Muscle of arm (tissue), 12 donors: ENCODE measurements around the gene MAD1L1. TPM values are rescaled to one million over a fixed set of nuclear protein-coding genes. Genes with fewer than 3 reads are reported as not detected.
"Not testable (repeated sequence)": the region's sequence is repeated elsewhere in the genome, so short reads cannot be mapped to it uniquely, and the experiment has no call there.

ENCODE experiments used
- DNase-seq: peaks from one replicate; pipeline ENCODE4 v3.0.0-alpha.2; 2013
- polyA plus RNA-seq, 12 donors: library from polyadenylated mRNA; unstranded; fragments of 120-200 nt; gene quantifications; one replicate each; pipeline ENCODE4 v1.2.1, GENCODE V29; 2013; ENCODE audit not compliant: insufficient read length in 12 of 12

Gene MAD1L1
- polyA plus RNA-seq, 12 donors = 16.2 to 60.1 (median 22.4) TPM; not detected in 1

DNA sequence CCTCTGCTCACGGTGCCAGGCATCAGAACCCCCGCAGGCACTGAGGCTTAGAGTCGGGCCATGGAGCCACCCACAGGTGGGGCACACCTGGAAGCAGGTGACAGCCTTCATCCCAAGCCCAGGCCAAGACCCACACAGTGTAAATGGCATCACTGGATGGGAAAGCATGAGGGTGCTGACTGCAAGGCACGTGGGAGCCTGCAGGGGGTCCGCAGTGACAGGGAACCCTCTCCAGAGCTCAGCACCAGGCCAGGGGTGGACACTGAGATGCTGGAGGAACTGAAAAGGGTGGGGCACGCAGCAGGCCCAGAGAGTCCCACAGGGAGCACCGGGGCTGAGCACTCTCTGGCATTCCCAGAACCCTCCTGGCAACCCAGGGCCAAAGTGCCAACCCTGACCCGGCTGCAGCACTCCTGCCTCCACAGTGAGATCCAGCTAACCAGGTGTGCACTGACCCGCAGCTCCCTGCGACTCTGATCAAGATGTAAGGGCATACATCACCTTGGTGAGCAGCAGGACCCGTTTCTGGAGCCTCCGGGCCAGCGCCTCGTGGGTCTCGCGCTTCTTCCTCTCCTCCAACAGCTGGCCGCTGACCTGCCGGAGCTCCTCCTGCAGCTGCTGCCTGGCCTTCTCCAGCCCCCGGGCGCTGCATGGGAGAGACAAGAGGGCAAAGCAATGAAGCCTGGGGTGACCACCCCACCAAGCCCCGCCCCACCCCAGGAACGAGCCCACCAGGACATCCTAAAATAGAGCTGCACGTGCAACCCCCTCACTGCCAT, 163.9 kb downstream of the MAD1L1 start:
- no peak for DNase-seq

DNA sequence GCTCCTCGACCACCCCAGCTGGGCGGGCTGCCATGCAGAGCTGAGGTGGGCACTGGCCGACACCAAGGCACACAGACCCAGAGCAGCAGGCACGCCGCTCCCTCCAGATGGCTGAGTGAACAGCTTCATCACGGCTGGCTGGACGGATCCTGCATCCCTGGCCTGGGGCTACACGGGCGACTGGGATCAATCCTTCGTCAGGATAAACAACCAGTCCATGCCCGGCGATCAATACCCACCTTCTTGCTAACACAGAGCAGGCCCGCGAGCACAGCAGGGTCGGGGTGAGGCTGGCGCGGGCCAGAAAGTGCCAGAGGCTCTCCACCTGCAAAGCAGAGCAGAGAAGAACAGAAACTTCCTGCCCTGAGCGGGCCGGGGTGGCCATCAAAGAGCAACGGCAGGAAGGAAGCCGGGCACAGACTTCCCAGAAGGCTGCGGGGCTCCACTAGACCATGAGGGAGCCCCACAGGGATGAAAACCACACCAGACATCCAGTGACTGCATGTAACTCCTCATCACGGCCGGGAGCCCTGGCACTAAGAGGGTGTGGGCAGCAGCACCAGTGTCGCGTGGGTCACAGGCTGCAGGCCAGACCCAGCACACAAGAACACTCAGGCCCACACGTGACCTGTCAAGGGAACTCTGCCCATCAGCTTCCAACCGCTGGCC, 166.4 kb downstream of the MAD1L1 start:
- no peak for DNase-seq

DNA sequence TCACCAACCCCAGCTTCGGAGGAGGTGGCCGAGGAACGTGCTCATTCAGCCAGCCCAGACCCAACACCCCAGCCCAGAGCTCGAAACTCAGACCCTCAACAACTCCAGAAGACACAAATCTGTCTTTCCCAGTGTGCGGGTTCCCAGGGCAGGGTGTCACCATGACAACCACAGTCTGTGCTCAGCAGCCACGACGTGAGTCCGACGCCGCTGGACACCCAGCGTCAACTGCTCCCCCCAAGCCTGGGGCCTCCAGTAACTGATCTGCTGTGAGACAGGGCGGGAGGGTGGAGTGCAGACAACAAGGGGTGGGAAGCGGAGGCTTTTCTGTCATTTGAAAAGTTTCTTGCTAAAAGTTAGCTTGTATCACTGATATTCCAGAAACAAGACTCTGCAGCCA, 167.2 kb downstream of the MAD1L1 start:
- DNase-seq = no peak

DNA sequence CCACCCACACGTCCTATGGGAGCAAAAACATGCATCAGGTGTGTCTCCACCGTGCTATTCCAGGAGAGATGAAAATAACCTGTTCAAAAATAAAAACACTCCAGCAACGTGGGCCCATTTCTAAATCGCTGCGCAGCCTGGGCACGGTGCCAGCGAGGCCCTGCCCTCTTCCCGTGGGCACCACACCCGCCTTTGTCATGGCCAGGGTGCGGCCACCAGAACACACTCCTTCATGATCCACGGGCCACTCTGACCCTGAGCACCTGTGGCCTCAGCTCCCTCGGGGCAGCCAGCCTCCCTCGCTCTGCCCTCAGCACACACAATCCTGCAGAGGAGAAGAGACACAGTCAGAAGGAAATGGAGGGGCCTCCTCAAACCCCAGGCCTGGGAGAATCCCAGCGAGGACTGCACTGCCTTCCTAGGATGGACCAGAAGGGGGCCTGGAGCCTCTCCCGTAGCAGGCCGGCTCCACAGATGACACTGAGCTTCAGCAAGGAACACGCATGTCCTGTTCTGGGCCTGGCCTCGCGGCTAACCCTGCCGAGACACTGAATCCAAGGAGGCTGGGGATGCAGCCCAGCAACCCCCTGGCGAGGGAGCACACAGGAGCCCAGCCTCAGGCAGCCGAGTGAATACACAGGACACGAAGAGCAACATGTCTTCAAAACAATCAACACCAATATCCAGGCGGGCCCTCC, 169.0 kb downstream of the MAD1L1 start:
- DNase-seq = peak; percentile 56

DNA sequence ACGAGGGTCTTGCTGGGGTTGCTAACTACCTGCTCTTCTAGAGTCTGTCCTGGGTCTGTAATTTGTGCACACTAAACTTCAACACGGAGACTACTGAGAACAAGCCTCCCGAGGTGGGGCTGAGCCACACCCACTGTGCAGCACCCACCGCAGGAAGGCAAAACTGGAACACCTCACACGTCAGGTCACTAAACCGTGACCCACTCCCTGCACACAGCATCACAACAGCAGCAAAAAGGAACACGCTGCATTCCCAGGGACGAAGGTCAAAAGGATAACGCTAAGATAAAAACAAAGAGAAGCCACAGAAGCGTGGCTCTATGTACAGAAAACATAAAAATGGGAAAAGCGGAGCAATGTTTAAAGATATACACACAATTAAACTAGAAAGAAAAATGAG, 170.1 kb downstream of the MAD1L1 start:
- DNase-seq = no peak

DNA sequence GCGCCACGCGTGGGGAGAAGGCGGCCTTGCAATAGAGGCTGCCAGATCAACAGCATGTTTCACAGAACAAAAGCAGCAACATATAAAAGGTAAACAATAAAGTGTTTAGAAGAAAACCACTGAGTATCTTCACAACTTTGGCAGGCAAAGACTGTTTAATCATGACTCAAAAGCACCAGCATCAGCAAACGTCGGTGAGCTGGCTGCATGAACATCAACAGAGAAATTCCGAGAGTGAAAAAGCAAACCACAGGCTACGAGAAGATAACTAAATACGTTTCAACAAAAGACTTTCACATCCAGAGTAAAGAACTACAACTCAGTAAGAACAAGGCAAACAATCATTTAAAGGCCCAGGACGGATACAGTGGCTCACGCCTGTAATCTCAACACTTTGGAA, 172.0 kb downstream of the MAD1L1 start:
- DNase-seq = no peak

DNA sequence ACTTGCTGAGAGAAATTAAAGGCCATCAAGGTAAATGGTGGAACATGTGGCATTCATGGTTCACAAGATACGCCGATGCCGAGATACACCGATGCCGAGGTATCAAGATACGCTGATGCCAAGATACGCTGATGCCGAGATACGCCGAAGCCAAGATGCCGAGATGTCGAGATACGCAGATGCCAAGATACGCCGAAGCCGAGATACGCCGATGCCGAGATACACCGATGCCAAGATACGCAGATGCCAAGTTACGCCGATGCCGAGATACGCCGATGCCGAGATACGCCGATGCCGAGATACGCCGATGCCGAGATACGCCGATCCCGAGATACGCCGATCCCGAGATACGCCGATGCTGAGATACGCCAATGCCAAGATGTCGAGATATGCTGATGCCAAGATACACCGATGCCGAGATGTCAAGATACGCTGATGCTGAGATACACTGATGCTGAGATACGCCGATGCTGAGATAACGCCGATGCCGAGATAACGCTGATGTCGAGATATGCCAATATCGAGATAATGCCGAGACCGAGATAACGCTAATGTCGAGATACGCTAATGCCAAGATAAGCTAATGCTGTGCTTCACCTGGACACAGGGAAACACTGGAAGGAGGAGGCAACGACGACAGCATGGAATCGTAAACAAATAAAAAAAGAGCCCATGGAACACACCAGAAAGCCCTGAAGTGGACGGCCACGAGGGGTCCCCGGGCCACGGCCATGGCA, 172.6 kb downstream of the MAD1L1 start:
- DNase-seq = no peak

DNA sequence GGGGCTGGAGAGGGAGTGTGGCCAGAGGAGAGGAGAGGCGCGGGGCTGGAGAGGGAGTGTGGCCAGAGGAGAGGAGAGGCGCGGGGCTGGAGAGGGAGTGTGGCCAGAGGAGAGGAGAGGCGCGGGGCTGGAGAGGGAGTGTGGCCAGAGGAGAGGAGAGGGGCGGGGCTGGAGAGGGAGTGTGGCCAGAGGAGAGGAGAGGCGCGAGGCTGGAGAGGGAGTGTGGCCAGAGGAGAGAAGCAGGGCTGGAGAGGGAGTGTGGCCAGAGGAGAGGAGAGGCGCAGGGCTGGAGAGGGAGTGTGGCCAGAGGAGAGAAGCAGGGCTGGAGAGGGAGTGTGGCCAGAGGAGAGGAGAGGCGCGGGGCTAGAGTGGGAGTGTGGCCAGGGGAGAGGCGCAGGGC, 174.5 kb downstream of the MAD1L1 start:
- not testable (repeated sequence) for DNase-seq

DNA sequence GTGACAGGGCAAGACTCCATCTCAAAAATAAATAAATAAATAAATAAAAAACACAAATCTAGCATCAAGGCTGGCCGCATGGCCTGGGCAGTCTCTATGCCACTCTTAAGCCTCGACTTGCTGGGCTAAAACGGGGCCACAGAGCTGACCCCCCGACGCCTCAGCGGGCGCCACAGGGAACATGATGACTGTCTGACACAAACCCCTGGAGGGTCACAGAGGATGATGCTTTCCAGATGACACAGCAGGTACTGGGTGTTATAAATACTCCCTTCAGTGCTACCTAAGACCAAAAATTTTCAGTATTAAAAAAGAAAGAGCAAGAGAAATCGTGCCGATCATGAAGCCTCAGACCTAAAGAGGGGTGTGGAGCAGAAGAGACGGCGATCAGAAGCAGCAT, 176.8 kb downstream of the MAD1L1 start:
- DNase-seq = no peak

DNA sequence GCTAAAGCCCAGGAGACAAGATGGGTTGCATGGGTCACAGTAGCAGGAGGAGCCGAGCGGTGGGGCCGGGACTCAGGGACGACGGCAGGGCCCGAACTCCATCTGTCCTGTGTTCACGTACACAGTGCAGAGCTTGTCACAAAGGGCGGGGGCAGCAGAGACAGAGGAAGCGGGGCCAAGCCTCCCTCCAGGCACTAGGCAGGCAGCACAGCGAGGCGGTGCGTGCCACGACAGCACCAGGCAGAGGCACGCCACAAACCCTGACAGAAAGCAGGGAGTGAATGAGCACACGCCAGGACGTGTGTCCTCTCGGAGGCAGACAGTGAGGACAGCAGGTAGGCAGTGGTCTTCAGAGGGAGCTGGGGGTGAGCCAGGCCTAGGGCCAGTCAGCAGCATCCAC, 177.8 kb downstream of the MAD1L1 start:
- DNase-seq = no peak

DNA sequence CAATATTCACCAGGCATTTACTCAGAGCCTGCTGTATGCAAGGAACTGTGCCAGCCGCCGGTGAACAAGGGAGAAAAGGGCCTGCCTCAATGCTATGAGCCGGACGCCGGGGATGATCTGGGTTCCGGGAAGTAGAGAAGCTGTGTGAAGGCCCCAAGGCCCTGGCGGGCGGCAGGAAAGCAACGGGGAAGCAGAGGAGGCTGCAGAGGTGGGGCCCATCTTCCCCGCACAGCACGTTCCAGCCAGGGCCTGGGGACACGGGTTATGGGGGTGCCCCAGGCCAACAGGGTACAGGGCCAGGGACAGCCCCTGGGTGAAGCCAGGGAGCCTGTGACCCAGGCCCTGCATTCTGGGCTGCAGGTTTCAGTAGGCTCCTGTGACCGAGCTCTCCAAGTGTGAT, 179.3 kb downstream of the MAD1L1 start:
- no peak for DNase-seq

DNA sequence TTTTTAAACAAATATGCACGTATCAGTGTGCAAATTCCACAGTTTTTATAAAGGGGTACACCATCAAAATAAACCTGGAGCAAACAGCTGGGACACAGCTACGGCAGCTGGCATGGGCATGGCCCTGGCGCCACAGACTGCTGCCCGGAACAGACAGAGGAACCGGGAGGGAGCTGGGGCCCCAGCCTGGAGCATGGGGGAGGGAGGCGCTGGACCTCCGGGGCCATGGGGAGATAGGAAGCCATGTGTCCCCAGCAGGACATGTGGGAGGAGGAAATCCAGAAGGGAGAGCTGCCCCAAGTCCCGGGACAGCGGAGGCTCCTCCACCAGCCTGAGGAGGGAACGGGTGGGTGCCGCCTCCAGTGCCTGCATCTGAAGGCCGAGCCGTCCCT, 180.1 kb downstream of the MAD1L1 start:
- no peak for DNase-seq

DNA sequence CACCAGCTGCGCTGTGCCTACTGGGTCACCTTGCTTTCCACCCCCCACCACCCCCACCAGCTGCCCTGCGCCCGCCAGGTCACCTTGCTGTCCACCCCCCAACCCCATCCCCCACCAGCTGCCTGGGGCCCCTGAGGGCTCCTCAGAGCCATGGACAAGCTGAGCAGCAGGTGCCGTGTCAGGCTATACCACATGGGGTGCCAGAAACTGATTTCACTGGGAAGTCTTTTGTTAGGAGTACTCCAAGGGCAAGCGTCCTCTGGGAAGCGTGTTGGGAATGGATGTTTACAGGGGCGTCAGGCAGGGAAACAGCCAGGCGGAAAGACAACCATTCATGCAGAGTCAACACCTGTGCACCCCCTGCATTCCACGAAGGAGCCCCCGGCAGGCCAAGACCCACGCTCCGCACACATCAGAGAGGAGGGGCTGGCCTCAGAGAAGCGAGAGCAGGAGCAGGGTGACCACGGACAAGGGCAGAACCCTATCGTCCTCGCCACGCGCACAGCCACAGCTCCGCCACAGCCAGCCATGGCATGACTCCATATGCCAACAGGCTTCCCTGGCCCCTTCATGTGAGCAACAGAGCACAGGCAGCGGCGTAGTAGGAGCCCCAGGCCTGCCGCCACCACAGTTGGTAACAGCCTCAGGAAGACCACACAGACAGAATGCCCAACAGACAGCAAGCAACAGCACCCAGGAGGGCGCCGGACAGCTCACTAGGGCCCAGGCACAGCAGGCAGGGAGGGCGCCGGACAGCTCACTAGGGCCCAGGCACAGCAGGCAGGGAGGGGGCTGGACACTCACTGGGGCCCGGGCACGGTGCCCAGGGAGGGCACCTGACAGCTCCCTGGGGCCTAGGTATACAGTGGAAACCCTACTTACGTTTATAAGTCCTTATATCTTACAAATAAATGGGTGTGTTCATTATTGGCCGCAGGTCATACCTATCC, 180.8 kb downstream of the MAD1L1 start:
- DNase-seq = no peak

DNA sequence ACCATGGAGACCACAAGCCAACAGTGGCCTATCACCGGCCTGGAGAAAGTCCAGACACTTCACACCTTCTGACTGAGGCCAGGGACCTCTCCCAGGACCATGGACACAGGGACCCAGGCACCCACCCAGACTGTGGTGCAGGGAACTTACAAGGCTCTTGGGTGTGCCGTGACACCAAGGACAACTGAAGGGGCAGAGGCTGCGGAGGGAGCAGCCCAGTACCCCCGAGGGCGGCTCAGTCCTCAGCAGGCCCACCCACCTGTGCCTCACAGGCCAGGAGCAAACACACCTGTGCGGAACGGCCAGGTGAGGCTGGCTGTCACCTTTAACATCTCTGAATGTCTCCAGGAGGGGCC, 182.3 kb downstream of the MAD1L1 start:
- no peak for DNase-seq

DNA sequence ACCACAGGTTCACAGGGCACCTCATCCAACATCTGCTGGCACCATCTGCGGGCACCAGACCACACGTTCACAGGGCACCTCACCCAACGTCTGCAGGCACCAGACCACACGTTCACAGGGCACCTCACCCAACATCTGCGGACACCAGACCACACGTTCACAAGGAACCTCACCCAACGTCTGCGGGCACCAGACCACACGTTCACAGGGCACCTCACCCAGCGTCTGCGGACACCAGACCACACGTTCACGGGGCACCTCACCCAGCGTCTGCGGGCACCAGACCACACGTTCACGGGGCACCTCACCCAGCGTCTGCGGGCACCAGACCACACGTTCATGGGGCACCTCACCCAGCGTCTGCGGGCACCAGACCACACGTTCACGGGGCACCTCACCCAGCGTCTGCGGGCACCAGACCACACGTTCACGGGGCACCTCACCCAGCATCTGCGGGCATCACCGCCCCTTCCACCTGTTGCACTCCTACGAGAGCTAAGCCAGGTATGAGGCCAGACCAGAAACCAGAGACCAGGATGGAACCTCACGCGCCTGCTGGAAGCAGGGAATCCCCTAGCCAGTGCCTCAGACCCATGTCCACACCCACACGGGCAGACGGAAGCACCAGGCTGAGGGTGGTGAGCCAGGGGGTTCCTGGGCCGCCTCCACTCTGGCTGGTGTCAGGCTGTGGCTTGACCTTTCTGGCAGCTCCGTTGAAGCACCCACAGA, 182.8 kb downstream of the MAD1L1 start:
- DNase-seq = no peak

DNA sequence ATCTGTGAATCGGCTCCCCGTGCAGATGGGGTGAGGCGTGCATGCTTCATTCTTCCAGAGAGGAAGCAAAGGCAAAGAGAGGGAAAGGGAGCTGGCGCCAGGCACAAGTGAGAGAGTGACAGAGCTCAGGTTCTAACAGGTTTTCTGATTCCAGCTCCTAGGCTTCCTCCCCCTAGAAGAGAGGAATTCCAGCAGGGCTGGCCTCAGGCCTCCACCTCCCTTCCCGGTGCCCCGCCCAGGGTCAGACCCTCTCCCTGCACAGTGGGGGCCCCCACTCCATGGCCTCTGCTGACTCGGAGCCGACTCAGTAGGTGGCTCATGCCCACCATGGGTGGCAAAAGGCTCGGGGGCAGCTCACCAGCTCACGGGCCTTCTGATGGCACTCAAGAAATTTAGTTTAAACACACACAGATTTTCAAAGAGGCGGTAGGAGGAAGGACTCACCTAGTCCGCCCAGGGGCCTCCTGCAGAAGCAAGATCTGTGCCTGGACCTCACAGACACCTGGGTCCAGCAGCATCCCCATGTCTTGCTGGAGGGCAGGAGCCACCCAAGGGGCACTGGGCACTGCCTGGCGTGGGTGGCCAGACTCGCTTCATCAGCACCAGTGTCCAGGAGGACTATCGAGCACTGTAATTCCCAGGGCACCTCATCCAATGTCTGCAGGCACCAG, 183.5 kb downstream of the MAD1L1 start:
- DNase-seq = no peak

DNA sequence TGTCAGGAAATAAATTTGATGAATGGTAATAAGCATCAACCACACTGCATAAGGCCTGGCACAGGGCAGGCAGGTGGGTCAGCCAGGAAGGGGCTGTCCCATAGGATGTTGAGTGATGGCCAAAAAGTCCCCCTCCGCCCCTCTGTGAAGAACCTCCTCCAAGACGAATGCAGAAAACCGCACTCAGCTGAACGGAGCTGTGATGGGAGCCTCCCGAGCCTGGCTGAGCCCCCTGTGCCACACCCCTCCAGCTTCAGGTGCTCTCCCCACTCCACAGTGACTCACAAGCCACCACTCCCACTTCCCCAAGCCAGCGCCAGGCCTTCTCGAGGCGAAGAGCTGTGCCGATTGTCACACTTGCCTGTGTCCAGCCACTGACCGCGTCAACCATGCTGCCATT, 184.2 kb downstream of the MAD1L1 start:
- no peak for DNase-seq

DNA sequence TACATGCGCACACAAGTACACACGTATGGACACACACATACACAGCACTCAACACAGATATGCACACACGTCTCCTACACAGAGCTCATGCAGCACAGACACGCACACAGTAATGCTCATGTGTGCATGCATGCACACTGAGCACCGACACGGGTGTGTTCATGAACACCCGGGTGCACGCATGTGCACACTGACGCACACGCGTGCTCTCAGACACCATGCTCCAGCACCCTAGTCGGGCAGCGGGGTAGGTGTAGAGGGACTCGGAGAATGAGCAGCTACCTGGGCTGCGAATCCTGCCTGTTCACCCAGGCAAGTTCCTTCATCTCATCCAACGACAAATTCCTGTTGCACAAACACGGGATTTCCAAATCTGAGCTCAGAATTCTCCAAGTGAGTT, 184.7 kb downstream of the MAD1L1 start:
- DNase-seq = no peak

DNA sequence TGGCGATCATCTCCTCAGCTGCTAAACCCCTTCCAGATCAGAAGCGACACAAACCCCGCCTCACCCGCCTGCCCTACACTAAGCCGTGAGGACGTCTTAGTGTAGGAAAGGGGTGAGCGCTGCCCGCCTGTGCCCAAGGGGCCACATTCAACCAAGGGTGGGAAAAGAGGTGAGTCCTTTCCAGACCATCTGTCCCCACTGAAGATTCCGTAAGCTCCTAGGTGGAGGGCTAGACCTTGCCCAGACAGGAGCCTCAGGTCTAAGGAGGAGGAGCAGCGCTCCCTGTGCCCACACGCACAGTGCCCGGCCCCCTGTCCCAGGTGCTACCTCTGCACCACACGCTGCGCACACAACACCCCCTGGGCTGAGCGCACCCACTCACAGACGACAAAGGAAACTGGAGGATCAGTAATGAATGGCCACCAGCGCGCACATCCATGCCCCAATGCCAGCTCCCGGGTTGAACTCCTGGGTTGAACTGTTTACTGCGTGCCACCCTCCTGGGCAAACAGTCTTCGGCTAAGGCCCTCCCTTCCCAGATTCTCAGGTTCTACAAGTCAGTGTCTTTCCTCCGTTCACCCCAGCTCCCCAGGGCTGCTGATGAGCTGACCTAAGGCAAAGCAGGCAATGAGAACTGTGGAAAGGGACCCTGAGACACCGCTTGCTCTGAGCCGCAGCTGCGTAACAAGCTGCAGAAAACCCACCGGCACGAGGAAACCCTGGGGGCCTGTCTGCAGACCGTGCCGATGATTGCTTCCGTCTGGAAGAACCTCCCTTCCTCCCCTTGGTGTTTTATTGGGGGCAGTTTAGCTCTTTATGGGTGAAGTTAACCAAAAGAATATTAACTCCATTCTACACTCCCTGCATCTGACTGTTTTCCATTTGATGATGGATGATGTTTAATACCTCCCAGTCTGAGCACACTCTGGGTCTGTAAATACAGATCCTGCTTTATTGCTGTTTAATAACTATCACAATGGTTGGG, 185.9 kb downstream of the MAD1L1 start:
- DNase-seq = no peak
